NCI-H1092 treated with DMSO at 0.1 percent for 48 hours (cell line): ENCODE measurements around the gene ASTN2.
A peak's percentile ranks its signal among the peaks of the same experiment; 100 is the strongest.

Experiments
- DNase-seq: peaks from one replicate; lab custom pipeline; 2025; lab: John Stamatoyannopoulos, UW

The ASTN2 gene

GRCh38 chr9:117413346-117414219 lies 1.3 kb downstream of the ASTN2 start:
- peak; percentile 29 for DNase-seq

- no peak for DNase-seq
Observed at GRCh38 chr9:117412841-117413240, 2.0 kb downstream of the ASTN2 start.

GRCh38 chr9:117412006-117412715 lies 2.7 kb downstream of the ASTN2 start:
- DNase-seq, result peak; percentile 55

- DNase-seq, result peak; percentile 57
Observed at GRCh38 chr9:117411547-117411946, 3.3 kb downstream of the ASTN2 start.

GRCh38 chr9:117409321-117409720 lies 5.5 kb downstream of the ASTN2 start:
- no peak for DNase-seq

GRCh38 chr9:117407436-117408022 lies 7.3 kb downstream of the ASTN2 start:
- peak; percentile 21 for DNase-seq

GRCh38 chr9:117405950-117406705 lies 8.7 kb downstream of the ASTN2 start:
- DNase-seq, result no peak

- peak; percentile 87 for DNase-seq
Observed at GRCh38 chr9:117403848-117404247, 11.0 kb downstream of the ASTN2 start.

GRCh38 chr9:117403403-117403811 lies 11.4 kb downstream of the ASTN2 start:
- peak; percentile 87 for DNase-seq

- peak; percentile 68 for DNase-seq
Observed at GRCh38 chr9:117400171-117400570, 14.7 kb downstream of the ASTN2 start.

GRCh38 chr9:117395151-117395650 lies 19.7 kb downstream of the ASTN2 start:
- DNase-seq, result no peak

- DNase-seq, result no peak
Observed at GRCh38 chr9:117394655-117395054, 20.2 kb downstream of the ASTN2 start.

GRCh38 chr9:117392992-117393391 lies 21.9 kb downstream of the ASTN2 start:
- DNase-seq, result no peak

GRCh38 chr9:117387422-117387821 lies 27.4 kb downstream of the ASTN2 start:
- DNase-seq, result no peak

- DNase-seq, result no peak
Observed at GRCh38 chr9:117379341-117379740, 35.5 kb downstream of the ASTN2 start.

GRCh38 chr9:117377046-117377445 lies 37.8 kb downstream of the ASTN2 start:
- no peak for DNase-seq

- DNase-seq, result no peak
Observed at GRCh38 chr9:117375956-117376355, 38.9 kb downstream of the ASTN2 start.

- no peak for DNase-seq
Observed at GRCh38 chr9:117374076-117374725, 40.7 kb downstream of the ASTN2 start.

- DNase-seq, result no peak
Observed at GRCh38 chr9:117368684-117369230, 46.1 kb downstream of the ASTN2 start.

GRCh38 chr9:117365438-117365837 lies 49.4 kb downstream of the ASTN2 start:
- no peak for DNase-seq

GRCh38 chr9:117363006-117363405 lies 51.9 kb downstream of the ASTN2 start:
- DNase-seq, result no peak
